PC-3 (cell line): ENCODE measurements around the gene GSTM2. TPM values are rescaled to one million over a fixed set of nuclear protein-coding genes. Genes with fewer than 3 reads are reported as not detected.

Experiments
- ATAC-seq: fragments of 200-7000 bp; cut with Tn5 transposase; 2 replicates; pipeline ENCODE4 v1.9.1; 2020; ENCODE audit warnings: mild to moderate bottlenecking, moderate library complexity
- BruUV-seq: library from RNA; stranded (reverse); fragments of 400-500 nt; replicated peaks from 2 replicates; lab custom pipeline; 2021; lab: Mats Ljungman, UMichigan
- CTCF ChIA-PET: fragments of 300-600 bp; sonication (Branson Sonifier 250); formaldehyde crosslinking; loops from one replicate; lab custom pipeline; 2022; ENCODE audit warnings: antibody characterized with exemption; lab: Charles Lee
- POLR2A ChIA-PET: fragments of 300-600 bp; sonication (Branson Sonifier 250); formaldehyde crosslinking; loops from one replicate; lab custom pipeline; 2022; ENCODE audit warnings: antibody characterized with exemption; ENCODE audit not compliant: unreplicated experiment; lab: Charles Lee
- DNase-seq: peaks from one replicate; pipeline ENCODE4 v3.0.0-alpha.2; 2015
- H2AFZ ChIP-seq: fragments of 300-600 bp; sonication (generic); 2 replicates; pipeline ENCODE4 v1.6.0; 2016; ENCODE audit warnings: antibody characterized with exemption, low read length
- H3F3A ChIP-seq: fragments of 300-600 bp; sonication (generic); one replicate; pipeline ENCODE4 v1.6.0; 2017; ENCODE audit warnings: antibody characterized with exemption, low read length, control low read depth, mild to moderate bottlenecking; ENCODE audit not compliant: unreplicated experiment
- H3K27ac ChIP-seq: fragments of 300-600 bp; sonication (generic); 2 replicates; pipeline ENCODE4 v1.5.1; 2016; ENCODE audit warnings: mild to moderate bottlenecking, low read length
- H3K27me3 ChIP-seq: fragments of 300-600 bp; sonication (generic); 2 replicates; pipeline ENCODE4 v1.6.1; 2016; ENCODE audit warnings: low read length, mixed read lengths
- H3K36me3 ChIP-seq: fragments of 300-600 bp; sonication (generic); 2 replicates; pipeline ENCODE4 v1.6.1; 2016; ENCODE audit warnings: low read depth, mixed run types, low read length, mixed read lengths
- H3K4me1 ChIP-seq: fragments of 300-600 bp; sonication (generic); 2 replicates; pipeline ENCODE4 v1.5.1; 2016; ENCODE audit warnings: low read length; ENCODE audit not compliant: insufficient read depth
- H3K4me2 ChIP-seq: fragments of 300-600 bp; sonication (generic); 2 replicates; pipeline ENCODE4 v1.6.0; 2016; ENCODE audit warnings: low read length
- H3K4me3 ChIP-seq: fragments of 300-600 bp; sonication (generic); 2 replicates; pipeline ENCODE4 v1.5.1; 2016; ENCODE audit warnings: mild to moderate bottlenecking, low read length, mixed read lengths
- H3K79me2 ChIP-seq: fragments of 300-600 bp; sonication (generic); 2 replicates; pipeline ENCODE4 v1.6.1; 2017; ENCODE audit warnings: low read length, mixed read lengths
- H3K9ac ChIP-seq: fragments of 300-600 bp; sonication (generic); 2 replicates; pipeline ENCODE4 v1.6.0; 2016; ENCODE audit warnings: mild to moderate bottlenecking, low read length
- H3K9me2 ChIP-seq: fragments of 300-600 bp; sonication (generic); replicated peaks from 2 replicates; pipeline ENCODE4 v1.6.1; 2016; ENCODE audit warnings: mixed run types, low read length, mixed read lengths
- H3K9me3 ChIP-seq: fragments of 300-600 bp; sonication (generic); 2 replicates; pipeline ENCODE4 v1.6.1; 2016; ENCODE audit warnings: low read length, mixed read lengths
- H4K20me1 ChIP-seq: fragments of 300-600 bp; sonication (generic); 2 replicates; pipeline ENCODE4 v1.6.1; 2016; ENCODE audit warnings: low read length, mixed read lengths
- EZH2 ChIP-seq: fragments of 300-600 bp; sonication (generic); IDR thresholded peaks from one replicate; pipeline ENCODE4 v1.6.1; 2017; ENCODE audit warnings: antibody characterized with exemption, mild to moderate bottlenecking, low read length; ENCODE audit not compliant: unreplicated experiment
- EZH2phosphoT487 ChIP-seq: fragments of 300-600 bp; sonication (generic); IDR thresholded peaks from 2 replicates; pipeline ENCODE4 v1.6.1; 2018; ENCODE audit warnings: mild to moderate bottlenecking, antibody characterized with exemption, low read length, borderline replicate concordance
- intact Hi-C: fragments of 100-400 bp; cut with micrococcal nuclease; formaldehyde crosslinking; loops from 2 replicates; pipeline ENCODE4 v1.9.0; 2023
- total RNA-seq: library from RNA; depleted of rRNA; stranded (reverse); fragments of >200 nt; gene quantifications from 2 replicates; pipeline ENCODE4 v1.2.3, GENCODE V29; 2014
- TF ChIP-seq, protein P1 (sequence below): fragments of 300-600 bp; sonication (generic); conservative IDR thresholded peaks from 2 replicates; pipeline ENCODE4 v1.5.1; 2017; ENCODE audit warnings: antibody characterized with exemption, low read depth, mild to moderate bottlenecking, low read length

The GSTM2 gene
- total RNA-seq, 1 experiment from 2014 or later, result 38.6 TPM

DNA sequence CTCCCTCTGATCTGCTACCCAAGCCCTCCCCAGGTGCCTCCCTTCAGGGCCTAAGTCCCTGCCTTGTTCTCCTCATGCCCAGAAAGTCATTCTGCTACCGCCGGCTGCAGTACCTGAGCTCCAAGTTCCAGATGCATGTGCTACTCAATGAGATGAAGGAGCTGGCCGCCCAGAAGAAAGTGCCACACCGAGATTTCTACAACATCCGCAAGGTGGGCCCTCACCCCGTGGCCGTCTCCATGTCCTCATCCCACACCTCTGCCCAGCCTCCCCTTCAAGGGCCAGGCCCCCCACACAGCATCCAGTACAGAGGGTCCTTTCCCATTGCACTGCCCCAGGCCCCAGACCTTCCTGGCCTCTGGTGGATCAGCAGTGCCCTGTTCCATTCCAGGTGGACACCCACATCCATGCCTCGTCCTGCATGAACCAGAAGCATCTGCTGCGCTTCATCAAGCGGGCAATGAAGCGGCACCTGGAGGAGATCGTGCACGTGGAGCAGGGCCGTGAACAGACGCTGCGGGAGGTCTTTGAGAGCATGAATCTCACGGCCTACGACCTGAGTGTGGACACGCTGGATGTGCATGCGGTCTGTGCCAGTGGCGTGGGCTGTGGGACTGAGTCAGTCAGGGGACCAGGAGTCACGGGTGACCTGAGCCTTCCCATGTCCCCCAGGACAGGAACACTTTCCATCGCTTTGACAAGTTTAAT is 40.0 kb upstream of the GSTM2 start:
- no peak overlapping the region for H3K27ac ChIP-seq
- TSS peak; percentile 15 for BruUV-seq
- H4K20me1 ChIP-seq, result no peaks in the 10 kb centered on the region
- H3F3A ChIP-seq, result no peaks in the 10 kb centered on the region
- POLR2A ChIA-PET, result no interaction called here
- no peak overlapping the region for H3K4me2 ChIP-seq
- intact Hi-C loops, result no loop called here
- TF ChIP-seq, protein P1, sequence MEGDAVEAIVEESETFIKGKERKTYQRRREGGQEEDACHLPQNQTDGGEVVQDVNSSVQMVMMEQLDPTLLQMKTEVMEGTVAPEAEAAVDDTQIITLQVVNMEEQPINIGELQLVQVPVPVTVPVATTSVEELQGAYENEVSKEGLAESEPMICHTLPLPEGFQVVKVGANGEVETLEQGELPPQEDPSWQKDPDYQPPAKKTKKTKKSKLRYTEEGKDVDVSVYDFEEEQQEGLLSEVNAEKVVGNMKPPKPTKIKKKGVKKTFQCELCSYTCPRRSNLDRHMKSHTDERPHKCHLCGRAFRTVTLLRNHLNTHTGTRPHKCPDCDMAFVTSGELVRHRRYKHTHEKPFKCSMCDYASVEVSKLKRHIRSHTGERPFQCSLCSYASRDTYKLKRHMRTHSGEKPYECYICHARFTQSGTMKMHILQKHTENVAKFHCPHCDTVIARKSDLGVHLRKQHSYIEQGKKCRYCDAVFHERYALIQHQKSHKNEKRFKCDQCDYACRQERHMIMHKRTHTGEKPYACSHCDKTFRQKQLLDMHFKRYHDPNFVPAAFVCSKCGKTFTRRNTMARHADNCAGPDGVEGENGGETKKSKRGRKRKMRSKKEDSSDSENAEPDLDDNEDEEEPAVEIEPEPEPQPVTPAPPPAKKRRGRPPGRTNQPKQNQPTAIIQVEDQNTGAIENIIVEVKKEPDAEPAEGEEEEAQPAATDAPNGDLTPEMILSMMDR, result no peak
- TF ChIP-seq EZH2 (no peak), EZH2phosphoT487 (no peak)
- peaks cover 20% of the 10 kb centered on the region for H3K79me2 ChIP-seq
- peaks cover 32% of the 10 kb centered on the region for H3K36me3 ChIP-seq
- H3K9me3 ChIP-seq, result no peaks in the 10 kb centered on the region
- DNase-seq (no peak), ATAC-seq (no peak)
- CTCF ChIA-PET, result no interaction called here
- H3K9ac ChIP-seq, result no peak overlapping the region
- no peaks in the 10 kb centered on the region for H3K27me3 ChIP-seq
- H2AFZ ChIP-seq, result no peak overlapping the region
- H3K4me3 ChIP-seq, result no peak overlapping the region
- H3K4me1 ChIP-seq, result no peaks in the 10 kb centered on the region
- H3K9me2 ChIP-seq, result no peaks in the 10 kb centered on the region

DNA sequence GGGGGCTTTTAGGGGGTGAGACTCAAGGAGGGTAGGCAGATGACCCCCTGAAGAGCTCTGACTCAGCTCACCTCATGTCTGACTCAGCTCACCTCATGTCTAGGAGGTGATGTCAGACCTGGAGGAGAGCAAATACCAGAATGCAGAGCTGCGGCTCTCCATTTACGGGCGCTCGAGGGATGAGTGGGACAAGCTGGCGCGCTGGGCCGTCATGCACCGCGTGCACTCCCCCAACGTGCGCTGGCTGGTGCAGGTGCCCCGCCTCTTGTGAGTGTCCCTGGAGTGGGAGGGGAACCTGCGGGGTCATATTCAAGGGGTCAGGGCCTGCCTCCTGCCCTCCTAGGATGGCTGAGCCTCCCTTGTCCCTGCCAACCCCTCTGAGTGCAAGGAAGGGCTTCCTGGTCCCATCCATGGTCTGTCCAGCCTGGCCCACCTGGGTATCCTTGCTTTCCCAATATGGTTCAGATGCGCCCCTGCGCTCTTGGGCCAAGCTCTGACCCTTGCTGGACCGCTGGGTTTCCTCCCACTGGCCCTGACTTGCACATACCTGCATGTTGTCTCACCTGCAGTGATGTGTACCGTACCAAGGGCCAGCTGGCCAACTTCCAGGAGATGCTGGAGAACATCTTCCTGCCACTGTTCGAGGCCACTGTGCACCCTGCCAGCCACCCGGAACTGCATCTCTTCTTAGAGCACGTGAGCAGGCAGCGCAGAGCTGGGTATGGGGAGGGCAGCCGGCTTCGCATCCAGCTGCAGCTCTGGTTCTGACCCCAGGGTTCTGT is 39.1 kb upstream of the GSTM2 start:
- ATAC-seq, result peak; percentile 61; the same call in 1 of the 2 replicates
- no peaks in the 10 kb centered on the region for H3F3A ChIP-seq
- H4K20me1 ChIP-seq, result no peaks in the 10 kb centered on the region

More for the DNA sequence above, 39.1 kb upstream of the GSTM2 start:
- no peak overlapping the region for H3K4me3 ChIP-seq
- H3K27ac ChIP-seq, result no peak overlapping the region
- no peak overlapping the region for H2AFZ ChIP-seq
- H3K9me3 ChIP-seq, result no peaks in the 10 kb centered on the region
- POLR2A ChIA-PET, result no interaction called here
- BruUV-seq, result no TSS peak
- peaks cover 11% of the 10 kb centered on the region for H3K79me2 ChIP-seq
- TF ChIP-seq EZH2 (no peak), EZH2phosphoT487 (no peak)
- TF ChIP-seq, protein P1, result no peak
- H3K9ac ChIP-seq, result no peak overlapping the region
- H3K9me2 ChIP-seq, result no peaks in the 10 kb centered on the region
- no peak overlapping the region for H3K4me2 ChIP-seq
- H3K36me3 ChIP-seq, result peaks cover 32% of the 10 kb centered on the region
- intact Hi-C loops, result no loop called here
- CTCF ChIA-PET, result no interaction called here
- DNase-seq, result peak; percentile 49
- no peaks in the 10 kb centered on the region for H3K27me3 ChIP-seq
- H3K4me1 ChIP-seq, result no peaks in the 10 kb centered on the region
